ENCODE results near the gene TOP1. TPM values are rescaled to one million over a fixed set of nuclear protein-coding genes. Genes with fewer than 3 reads are reported as not detected.

TOP1 gene
- polyA plus RNA-seq, 3 donors = 6.9 to 11.5 (median 11.5) TPM

- Histone ChIP-seq H3K9me3 (replicated peaks in 1 of 2; ENCODE audit: control insufficient read depth in 1 of 2, insufficient read depth in 1 of 2, low read length in 2 of 2) (no peaks in the 10 kb centered on the region), H3K36me3 (replicated peaks in 1 of 2; ENCODE audit: control insufficient read depth in 1 of 2, insufficient read depth in 2 of 2, low read length in 2 of 2) (peaks cover 4 to 13% of the 10 kb centered on the region in 2 donors), H3K27me3 (ENCODE audit: control insufficient read depth in 2 of 2, insufficient read depth in 2 of 2, low read length in 2 of 2) (no peaks in the 10 kb centered on the region), H4K20me1 (ENCODE audit: insufficient read depth, low read length) (peaks cover 54% of the 10 kb centered on the region), H3K4me2 (replicated peaks; ENCODE audit: extremely low read depth, low read length, poor library complexity, severe bottlenecking) (peak overlapping the region; percentile 84), H3K27ac (ENCODE audit: low read depth in 1 of 2, low read length in 2 of 2) (peak overlapping the region; percentile 77 to 95), H3K9ac (ENCODE audit: insufficient read depth, low read length, poor library complexity, severe bottlenecking) (peak overlapping the region; percentile 100), H3K79me2 (ENCODE audit: insufficient read depth, low read length) (peaks cover 57% of the 10 kb centered on the region), H3K4me1 (ENCODE audit: control insufficient read depth in 1 of 2, insufficient read depth in 2 of 2, low read length in 2 of 2) (peaks cover 34 to 50% of the 10 kb centered on the region in 2 donors), H2AFZ (ENCODE audit: insufficient read depth, low read depth, low read length, poor library complexity, severe bottlenecking) (peak overlapping the region; percentile 39), H3K4me3 (replicated peaks in 1 of 3; ENCODE audit: low read depth in 2 of 3, low read length in 3 of 3) (peak overlapping the region; percentile 76 to 88 (median 83))
- intact Hi-C loops (cut with micrococcal nuclease) = loop anchor here (5.0 kb wide), 2 partner anchors 33 to 37 kb away; no protein-coding TSS in a partner anchor
- Mint-ChIP-seq H3K27ac (peak overlapping the region; percentile 91 to 97 (median 96)), H3K36me3 (peaks cover 33 to 34% of the 10 kb centered on the region in 2 donors), H3K4me3 (peak overlapping the region; percentile 88 to 89), H3K27me3 (ENCODE audit: low read depth in 3 of 3) (peaks cover 0 to 2% (median 0%) of the 10 kb centered on the region in 3 donors), H3K9me3 (peaks cover 0 to 2% (median 0%) of the 10 kb centered on the region in 7 donors), H3K4me1 (peaks cover 50% of the 10 kb centered on the region)
- peak in 1 of 3 donors; percentile 17 for DNase-seq
- WGBS (ENCODE audit: insufficient coverage) = under 1% methylated on average over 57 of the region's 69 CpGs
- TF ChIP-seq CTCF (IDR thresholded peaks at IDR 0.05) = no peak
Measured at GRCh38 chr20:41029150-41029901, 704 bp downstream of the TOP1 start.

DNA sequence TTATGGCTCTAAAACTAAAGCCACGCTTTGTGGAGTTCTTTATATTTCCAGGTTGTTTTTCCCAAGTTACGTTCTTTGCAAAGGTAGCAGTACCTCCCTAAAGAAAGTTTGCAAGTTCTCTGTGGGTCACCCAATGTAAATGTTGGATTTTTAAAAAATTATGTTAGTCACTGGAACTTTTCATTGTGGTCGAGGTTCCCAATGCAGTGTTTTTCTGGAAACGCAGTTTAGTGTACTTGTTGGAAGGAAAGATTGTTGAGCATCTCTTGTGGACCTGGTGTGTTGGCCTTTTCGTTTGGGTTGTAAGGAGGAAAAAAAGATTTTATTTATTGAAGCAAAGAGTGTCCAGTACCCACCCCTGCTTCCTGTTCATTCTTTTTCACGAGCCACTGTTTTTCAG is 1.4 kb downstream of the TOP1 start:
- peak overlapping the region; percentile 100 for H3K9ac ChIP-seq (ENCODE audit: insufficient read depth, low read length, poor library complexity, severe bottlenecking)
- H3K4me2 ChIP-seq (replicated peaks; ENCODE audit: extremely low read depth, low read length, poor library complexity, severe bottlenecking) = peak overlapping the region; percentile 84
- peaks cover 0 to 2% (median 0%) of the 10 kb centered on the region in 3 donors for H3K27me3 Mint-ChIP-seq (ENCODE audit: low read depth in 3 of 3)
- H3K27ac Mint-ChIP-seq = peak overlapping the region in 6 of 7 donors; percentile 91 to 97 (median 96)
- H3K36me3 Mint-ChIP-seq = peaks cover 40% of the 10 kb centered on the region in 2 donors
- whole genome bisulfite sequencing (ENCODE audit: insufficient coverage) = 29% methylated on average over 3 of the region's 6 CpGs
- intact Hi-C loops (cut with micrococcal nuclease) = loop anchor here in 1 of 2 donors (10.0 kb wide), 1 partner anchor 65 kb away; no protein-coding TSS in a partner anchor
- H3K4me1 ChIP-seq (ENCODE audit: control insufficient read depth in 1 of 2, insufficient read depth in 2 of 2, low read length in 2 of 2) = peaks cover 34 to 50% of the 10 kb centered on the region in 2 donors
- H2AFZ ChIP-seq (ENCODE audit: insufficient read depth, low read depth, low read length, poor library complexity, severe bottlenecking) = no peak overlapping the region
- TF ChIP-seq CTCF (IDR thresholded peaks at IDR 0.05) = no peak
- H3K27me3 ChIP-seq (ENCODE audit: control insufficient read depth in 2 of 2, insufficient read depth in 2 of 2, low read length in 2 of 2) = no peaks in the 10 kb centered on the region
- no peaks in the 10 kb centered on the region for H3K9me3 ChIP-seq (replicated peaks in 1 of 2; ENCODE audit: control insufficient read depth in 1 of 2, insufficient read depth in 1 of 2, low read length in 2 of 2)
- H3K4me1 Mint-ChIP-seq = peaks cover 58% of the 10 kb centered on the region
- peaks cover 4 to 20% of the 10 kb centered on the region in 2 donors for H3K36me3 ChIP-seq (replicated peaks in 1 of 2; ENCODE audit: control insufficient read depth in 1 of 2, insufficient read depth in 2 of 2, low read length in 2 of 2)
- peaks cover 61% of the 10 kb centered on the region for H4K20me1 ChIP-seq (ENCODE audit: insufficient read depth, low read length)
- peak overlapping the region in 1 of 2 donors; percentile 95 for H3K27ac ChIP-seq (ENCODE audit: low read depth in 1 of 2, low read length in 2 of 2)
- peaks cover 0 to 2% (median 0%) of the 10 kb centered on the region in 7 donors for H3K9me3 Mint-ChIP-seq
- H3K4me3 ChIP-seq (replicated peaks in 1 of 3; ENCODE audit: low read depth in 2 of 3, low read length in 3 of 3) = peak overlapping the region; percentile 76 to 88 (median 83)
- peak overlapping the region; percentile 88 to 89 for H3K4me3 Mint-ChIP-seq
- peaks cover 65% of the 10 kb centered on the region for H3K79me2 ChIP-seq (ENCODE audit: insufficient read depth, low read length)
- no peak for DNase-seq

Measured in CD14-positive monocyte (primary cell).